Natural killer cell (primary cell): ENCODE measurements around the gene PCGF3. TPM values are rescaled to one million over a fixed set of nuclear protein-coding genes. Genes with fewer than 3 reads are reported as not detected.
"Not testable (repeated sequence)": the region's sequence is repeated elsewhere in the genome, so short reads cannot be mapped to it uniquely, and the experiment has no call there.

Source experiments
- ATAC-seq, 3 donors: fragments of 150-1000 bp in 2 of 3; fragments of 200-7000 bp in 1 of 3; cut with Tn5 transposase; 1 replicate in 1 of 3; 2 replicates in 2 of 3; pipeline ENCODE4 v1.10.0; 2021; ENCODE audit warnings: mild to moderate bottlenecking in 2 of 3, moderate library complexity in 2 of 3
- DNase-seq, 2 donors: peaks; one replicate each; pipeline versions ENCODE4 v3.0.0 to v3.0.0-alpha.2; 2013 to 2021; ENCODE audit warnings: mixed read lengths in 1 of 2
- H3K27ac ChIP-seq: one replicate; pipeline ENCODE4 v1.5.1; 2013; ENCODE audit warnings: mild to moderate bottlenecking, low read length
- H3K27me3 ChIP-seq: one replicate; pipeline ENCODE4 v1.6.1; 2013; ENCODE audit warnings: low read length; ENCODE audit not compliant: control insufficient read depth, insufficient read depth
- H3K36me3 ChIP-seq: one replicate; pipeline ENCODE4 v1.6.1; 2013; ENCODE audit warnings: low read length; ENCODE audit not compliant: control insufficient read depth, insufficient read depth
- H3K4me1 ChIP-seq: one replicate; pipeline ENCODE4 v1.6.1; 2013; ENCODE audit warnings: low read length; ENCODE audit not compliant: control insufficient read depth, insufficient read depth
- H3K4me3 ChIP-seq: one replicate; pipeline ENCODE4 v1.5.1; 2013; ENCODE audit warnings: low read length
- H3K9me3 ChIP-seq: one replicate; pipeline ENCODE4 v1.6.1; 2013; ENCODE audit warnings: low read length; ENCODE audit not compliant: control insufficient read depth, insufficient read depth
- H3K27ac Mint-ChIP-seq, 2 donors: one replicate each; pipeline ENCODE4 v1.8.0; 2022; ENCODE audit warnings: mild to moderate bottlenecking in 2 of 2, mixed read lengths in 2 of 2, moderate library complexity in 1 of 2
- H3K27me3 Mint-ChIP-seq, 2 donors: one replicate each; pipeline ENCODE4 v1.8.0; 2022; ENCODE audit warnings: low read depth in 2 of 2, mixed read lengths in 2 of 2
- H3K36me3 Mint-ChIP-seq: one replicate; pipeline ENCODE4 v1.8.0; 2022; ENCODE audit warnings: mixed read lengths
- H3K4me1 Mint-ChIP-seq, 2 donors: one replicate each; pipeline ENCODE4 v1.8.0; 2022; ENCODE audit warnings: mixed read lengths in 2 of 2
- H3K4me3 Mint-ChIP-seq: one replicate; pipeline ENCODE4 v1.8.0; 2022; ENCODE audit warnings: mild to moderate bottlenecking, moderate library complexity, mixed read lengths
- H3K9me3 Mint-ChIP-seq, 2 donors: one replicate each; pipeline ENCODE4 v1.8.0; 2022; ENCODE audit warnings: mixed read lengths in 2 of 2
- WGBS: methylation state at CpG from one replicate; pipeline ENCODE4 v1.1.7; 2013; ENCODE audit warnings: missing lambda C conversion rate; ENCODE audit not compliant: insufficient coverage; 5-methylcytosine and 5-hydroxymethylcytosine counted together
- intact Hi-C: fragments of 100-400 bp; cut with micrococcal nuclease; formaldehyde crosslinking; loops from one replicate; pipeline ENCODE4 v1.14.2; 2022
- total RNA-seq, 4 donors: library from RNA; stranded (reverse); fragments of 120-200 nt in 1 of 4; gene quantifications; one replicate each; pipeline versions ENCODE4 v1.2.3 to v1.2.4, GENCODE V29; 2013 to 2022
- TF ChIP-seq, protein P1 (sequence below): fragments of 200-600 bp; IDR thresholded peaks from one replicate; pipeline ENCODE4 v1.8.0; 2022; ENCODE audit warnings: antibody characterized with exemption

Gene PCGF3
- total RNA-seq, 3 donors from 2014 or later (not counting 1 experiment from before 2014, with no cell fraction given): 71.2 to 101 (median 97.2) TPM

GRCh38 chr4:797066-797465, 91.4 kb downstream of the PCGF3 start:
- ATAC-seq: no peak
- Histone ChIP-seq H3K36me3 (no peaks in the 10 kb centered on the region), H3K9me3 (no peaks in the 10 kb centered on the region), H3K27me3 (peaks cover 25% of the 10 kb centered on the region), H3K4me3 (no peak overlapping the region), H3K4me1 (peaks cover 16% of the 10 kb centered on the region), H3K27ac (no peak overlapping the region)
- TF ChIP-seq, protein P1, sequence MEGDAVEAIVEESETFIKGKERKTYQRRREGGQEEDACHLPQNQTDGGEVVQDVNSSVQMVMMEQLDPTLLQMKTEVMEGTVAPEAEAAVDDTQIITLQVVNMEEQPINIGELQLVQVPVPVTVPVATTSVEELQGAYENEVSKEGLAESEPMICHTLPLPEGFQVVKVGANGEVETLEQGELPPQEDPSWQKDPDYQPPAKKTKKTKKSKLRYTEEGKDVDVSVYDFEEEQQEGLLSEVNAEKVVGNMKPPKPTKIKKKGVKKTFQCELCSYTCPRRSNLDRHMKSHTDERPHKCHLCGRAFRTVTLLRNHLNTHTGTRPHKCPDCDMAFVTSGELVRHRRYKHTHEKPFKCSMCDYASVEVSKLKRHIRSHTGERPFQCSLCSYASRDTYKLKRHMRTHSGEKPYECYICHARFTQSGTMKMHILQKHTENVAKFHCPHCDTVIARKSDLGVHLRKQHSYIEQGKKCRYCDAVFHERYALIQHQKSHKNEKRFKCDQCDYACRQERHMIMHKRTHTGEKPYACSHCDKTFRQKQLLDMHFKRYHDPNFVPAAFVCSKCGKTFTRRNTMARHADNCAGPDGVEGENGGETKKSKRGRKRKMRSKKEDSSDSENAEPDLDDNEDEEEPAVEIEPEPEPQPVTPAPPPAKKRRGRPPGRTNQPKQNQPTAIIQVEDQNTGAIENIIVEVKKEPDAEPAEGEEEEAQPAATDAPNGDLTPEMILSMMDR: no peak
- intact Hi-C loops: no loop called here
- Mint-ChIP-seq H3K4me3 (no peak overlapping the region), H3K4me1 (peaks cover 0 to 6% of the 10 kb centered on the region in 2 donors), H3K9me3 (no peaks in the 10 kb centered on the region), H3K27ac (no peak overlapping the region), H3K27me3 (peaks cover 41 to 44% of the 10 kb centered on the region in 2 donors), H3K36me3 (no peaks in the 10 kb centered on the region)
- 81% methylated on average over 4 of the region's 4 CpGs for WGBS
- no peak for DNase-seq

- H3K4me3 Mint-ChIP-seq: no peak overlapping the region
- Histone ChIP-seq H3K9me3 (no peaks in the 10 kb centered on the region), H3K27ac (no peak overlapping the region), H3K4me1 (no peaks in the 10 kb centered on the region), H3K27me3 (no peaks in the 10 kb centered on the region), H3K4me3 (no peak overlapping the region), H3K36me3 (no peaks in the 10 kb centered on the region)
- ATAC-seq (no peak), DNase-seq (no peak)
- peaks cover 27 to 28% of the 10 kb centered on the region in 2 donors for H3K27me3 Mint-ChIP-seq
- H3K27ac Mint-ChIP-seq: no peak overlapping the region
- 91% methylated on average over 13 of the region's 13 CpGs for WGBS
- no peaks in the 10 kb centered on the region for H3K4me1 Mint-ChIP-seq
- H3K9me3 Mint-ChIP-seq: no peaks in the 10 kb centered on the region
- intact Hi-C loops: no loop called here
- TF ChIP-seq, protein P1: no peak
- H3K36me3 Mint-ChIP-seq: no peaks in the 10 kb centered on the region
These were observed 95.9 kb downstream of the PCGF3 start for GRCh38 chr4:801436-802124.

DNA sequence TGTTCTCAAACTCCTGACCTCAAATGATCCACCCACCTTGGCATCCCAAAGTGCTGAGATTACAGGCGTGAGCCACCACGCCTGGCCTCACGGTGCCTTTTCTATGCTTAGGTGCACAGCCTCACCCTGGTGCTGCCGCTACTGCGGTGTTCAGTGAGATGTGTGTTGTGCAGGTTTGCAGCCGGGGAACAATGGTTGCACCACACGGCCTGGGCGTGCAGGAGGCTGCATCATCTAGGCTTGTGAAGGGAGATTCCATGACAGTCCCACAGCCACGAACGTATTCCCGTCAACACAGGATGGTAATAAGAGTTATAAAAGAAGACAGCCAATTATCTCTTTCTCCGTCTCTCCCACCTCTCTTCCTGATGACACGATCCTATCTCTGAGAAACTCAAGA, 98.3 kb downstream of the PCGF3 start:
- intact Hi-C loops: no loop called here
- no peak for DNase-seq
- H3K36me3 ChIP-seq: no peaks in the 10 kb centered on the region
- no peaks in the 10 kb centered on the region for H3K36me3 Mint-ChIP-seq
- H3K27me3 ChIP-seq: no peaks in the 10 kb centered on the region
- no peak for ATAC-seq
- peaks cover 24% of the 10 kb centered on the region in 2 donors for H3K27me3 Mint-ChIP-seq
- H3K9me3 Mint-ChIP-seq: no peaks in the 10 kb centered on the region
- no peaks in the 10 kb centered on the region for H3K9me3 ChIP-seq
- H3K27ac Mint-ChIP-seq: no peak overlapping the region
- H3K4me1 Mint-ChIP-seq: peaks cover 0 to 6% of the 10 kb centered on the region in 2 donors
- WGBS: 90% methylated on average over 13 of the region's 13 CpGs
- H3K27ac ChIP-seq: no peak overlapping the region
- H3K4me3 Mint-ChIP-seq: no peak overlapping the region
- TF ChIP-seq, protein P1: no peak
- no peak overlapping the region for H3K4me3 ChIP-seq
- H3K4me1 ChIP-seq: no peaks in the 10 kb centered on the region

DNA sequence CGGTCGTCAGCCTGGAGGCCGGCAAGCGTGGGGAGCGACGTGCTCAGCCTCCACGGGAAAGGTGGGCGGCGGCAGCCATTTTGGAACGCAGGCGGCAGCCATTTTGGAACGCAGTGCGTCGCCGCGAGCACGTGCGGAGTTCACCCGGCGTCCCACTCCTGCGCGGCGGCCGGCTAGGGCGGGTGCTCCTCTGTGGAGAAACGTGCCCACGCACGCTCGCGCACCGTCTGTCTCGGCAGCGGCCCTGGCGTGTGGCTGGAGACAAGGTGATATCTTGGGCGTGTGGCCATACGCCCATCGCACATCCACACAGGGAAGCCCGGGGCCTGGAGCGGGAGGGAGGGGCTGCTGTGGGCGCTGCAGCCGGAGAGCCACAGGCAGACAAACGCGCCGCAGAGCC, 99.2 kb downstream of the PCGF3 start:
- intact Hi-C loops: no loop called here
- Histone ChIP-seq H3K27me3 (no peaks in the 10 kb centered on the region), H3K4me1 (no peaks in the 10 kb centered on the region), H3K27ac (no peak overlapping the region), H3K36me3 (no peaks in the 10 kb centered on the region), H3K9me3 (no peaks in the 10 kb centered on the region), H3K4me3 (no peak overlapping the region)
- TF ChIP-seq, protein P1: no peak
- Mint-ChIP-seq H3K4me1 (peaks cover 0 to 6% of the 10 kb centered on the region in 2 donors), H3K36me3 (no peaks in the 10 kb centered on the region), H3K9me3 (no peaks in the 10 kb centered on the region), H3K4me3 (no peak overlapping the region), H3K27me3 (peaks cover 23 to 24% of the 10 kb centered on the region in 2 donors), H3K27ac (no peak overlapping the region)
- DNase-seq (no peak), ATAC-seq (no peak)
- WGBS: 82% methylated on average over 44 of the region's 44 CpGs

- H3K27ac ChIP-seq, H3K27ac Mint-ChIP-seq, ATAC-seq, H3K4me3 ChIP-seq, H3K36me3 ChIP-seq, DNase-seq, H3K4me3 Mint-ChIP-seq, H3K9me3 Mint-ChIP-seq, H3K36me3 Mint-ChIP-seq, H3K4me1 Mint-ChIP-seq, H3K27me3 ChIP-seq, H3K9me3 ChIP-seq, H3K4me1 ChIP-seq, intact Hi-C loops: not testable (repeated sequence)
- WGBS: 100% methylated on average over 2 of the region's 4 CpGs
- peaks cover 23 to 28% of the 10 kb centered on the region in 2 donors for H3K27me3 Mint-ChIP-seq
These were observed 101.3 kb downstream of the PCGF3 start for GRCh38 chr4:806979-807378.
